Lower lobe of right lung (tissue), 2 donors: ENCODE measurements around the gene PAQR6. TPM values are rescaled to one million over a fixed set of nuclear protein-coding genes. Genes with fewer than 3 reads are reported as not detected.

Experiments
- ATAC-seq, 2 donors: fragments of 200-7000 bp; cut with Tn5 transposase; one replicate each; pipeline ENCODE4 v1.9.1; 2020 to 2022; ENCODE audit warnings: mild to moderate bottlenecking in 2 of 2, moderate library complexity in 2 of 2
- DNase-seq: peaks from one replicate; pipeline ENCODE4 v3.0.0-alpha.2; 2020
- H3K27ac ChIP-seq: fragments of 200-600 bp; one replicate; pipeline ENCODE4 v1.8.0; 2022
- H3K27me3 ChIP-seq: fragments of 200-600 bp; one replicate; pipeline ENCODE4 v1.8.0; 2022; ENCODE audit warnings: low read depth
- H3K36me3 ChIP-seq: fragments of 200-600 bp; one replicate; pipeline ENCODE4 v1.8.0; 2022; ENCODE audit warnings: mild to moderate bottlenecking
- H3K4me1 ChIP-seq: fragments of 200-600 bp; one replicate; pipeline ENCODE4 v1.8.0; 2022
- H3K4me3 ChIP-seq: fragments of 200-600 bp; one replicate; pipeline ENCODE4 v1.8.0; 2022; ENCODE audit warnings: mild to moderate bottlenecking
- H3K9me3 ChIP-seq: fragments of 200-600 bp; one replicate; pipeline ENCODE4 v1.8.0; 2022
- intact Hi-C: fragments of 100-400 bp; cut with DNase I; formaldehyde crosslinking; loops from one replicate; pipeline ENCODE4 v1.11.0; 2022
- total RNA-seq: library from RNA; stranded (reverse); fragmentation: NEBNext Ultra II Directional; extraction: Animal tissue kit (Norgen Biotek cat#: 25700); gene quantifications from one replicate; pipeline ENCODE4 v1.2.1, GENCODE V29; 2021
- TF ChIP-seq, protein P1 (sequence below): fragments of 200-600 bp; IDR thresholded peaks from one replicate; pipeline ENCODE4 v1.8.0; 2022; ENCODE audit warnings: antibody characterized with exemption, mild to moderate bottlenecking
- donor health status: DM: no; HTN: yes; CAD: no; lungs with severe emphysema.

PAQR6 gene
- total RNA-seq, 1 donor from 2014 or later: 2.3 TPM

DNA sequence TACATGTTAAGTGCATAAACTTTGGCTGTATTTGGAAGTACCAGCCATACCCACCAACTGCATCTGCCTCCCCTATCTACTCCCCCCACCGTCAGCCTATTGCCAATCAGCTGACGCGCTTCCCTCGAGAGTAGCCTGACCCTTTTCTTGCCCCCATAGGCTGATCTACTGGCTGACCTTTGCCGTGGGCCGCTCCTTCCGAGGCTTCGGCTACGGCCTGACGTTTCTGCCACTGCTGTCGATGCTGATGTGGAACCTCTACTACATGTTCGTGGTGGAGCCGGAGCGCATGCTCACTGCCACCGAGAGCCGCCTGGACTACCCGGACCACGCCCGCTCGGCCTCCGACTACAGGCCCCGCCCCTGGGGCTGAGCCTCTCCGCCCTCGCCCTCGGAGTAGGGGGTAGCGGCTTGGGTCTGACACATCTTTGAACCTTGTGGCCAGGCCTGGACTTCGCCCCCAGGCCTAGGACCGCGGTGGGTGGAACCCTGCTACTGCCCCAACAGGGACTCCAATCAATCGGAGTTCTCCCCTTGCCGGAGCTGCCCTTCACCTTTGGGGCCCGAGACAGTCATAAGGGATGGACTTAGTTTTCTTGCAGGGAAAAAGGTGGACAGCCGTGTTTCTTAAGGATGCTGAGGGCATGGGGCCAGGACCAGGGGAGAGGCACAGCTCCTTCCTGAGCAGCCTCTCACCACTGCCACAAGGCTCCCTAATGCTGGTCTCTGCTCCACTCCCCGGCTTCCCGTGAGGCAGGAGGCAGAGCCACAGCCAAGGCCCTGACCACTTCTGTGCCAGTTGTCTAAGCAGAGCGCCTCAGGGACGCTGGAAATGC, 43.6 kb upstream of the PAQR6 start:
- ATAC-seq (peak; percentile 94 to 95), DNase-seq (peak; percentile 93)
- Histone ChIP-seq H3K27ac (peak overlapping the region; percentile 58), H3K4me1 (peaks cover 22% of the 10 kb centered on the region), H3K9me3 (no peaks in the 10 kb centered on the region), H3K36me3 (peaks cover 23% of the 10 kb centered on the region), H3K4me3 (peak overlapping the region; percentile 49), H3K27me3 (no peaks in the 10 kb centered on the region)
- TF ChIP-seq, protein P1, sequence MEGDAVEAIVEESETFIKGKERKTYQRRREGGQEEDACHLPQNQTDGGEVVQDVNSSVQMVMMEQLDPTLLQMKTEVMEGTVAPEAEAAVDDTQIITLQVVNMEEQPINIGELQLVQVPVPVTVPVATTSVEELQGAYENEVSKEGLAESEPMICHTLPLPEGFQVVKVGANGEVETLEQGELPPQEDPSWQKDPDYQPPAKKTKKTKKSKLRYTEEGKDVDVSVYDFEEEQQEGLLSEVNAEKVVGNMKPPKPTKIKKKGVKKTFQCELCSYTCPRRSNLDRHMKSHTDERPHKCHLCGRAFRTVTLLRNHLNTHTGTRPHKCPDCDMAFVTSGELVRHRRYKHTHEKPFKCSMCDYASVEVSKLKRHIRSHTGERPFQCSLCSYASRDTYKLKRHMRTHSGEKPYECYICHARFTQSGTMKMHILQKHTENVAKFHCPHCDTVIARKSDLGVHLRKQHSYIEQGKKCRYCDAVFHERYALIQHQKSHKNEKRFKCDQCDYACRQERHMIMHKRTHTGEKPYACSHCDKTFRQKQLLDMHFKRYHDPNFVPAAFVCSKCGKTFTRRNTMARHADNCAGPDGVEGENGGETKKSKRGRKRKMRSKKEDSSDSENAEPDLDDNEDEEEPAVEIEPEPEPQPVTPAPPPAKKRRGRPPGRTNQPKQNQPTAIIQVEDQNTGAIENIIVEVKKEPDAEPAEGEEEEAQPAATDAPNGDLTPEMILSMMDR: no peak
- intact Hi-C loops: no loop called here

DNA sequence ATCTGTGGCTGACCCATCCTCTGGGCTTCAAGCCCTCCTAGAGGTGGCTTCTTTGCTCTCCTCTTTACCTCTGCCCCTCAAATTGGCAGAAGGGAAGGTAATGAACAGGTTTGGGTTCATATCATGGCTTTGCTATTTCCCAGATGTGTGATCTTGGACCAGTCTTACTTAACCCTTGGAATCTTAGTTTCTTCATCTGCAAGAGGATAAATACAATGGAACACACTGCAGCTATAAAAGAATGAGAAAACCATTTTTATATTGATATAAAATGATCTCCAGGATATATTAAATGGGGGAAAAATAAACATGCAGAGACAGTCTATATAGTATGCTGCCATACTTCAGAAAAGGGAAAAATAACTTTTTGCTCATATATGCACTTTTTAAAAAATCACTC, 42.0 kb upstream of the PAQR6 start:
- no peak for ATAC-seq
- Histone ChIP-seq H3K9me3 (no peaks in the 10 kb centered on the region), H3K27me3 (no peaks in the 10 kb centered on the region), H3K36me3 (peaks cover 23% of the 10 kb centered on the region), H3K27ac (no peak overlapping the region), H3K4me1 (peaks cover 13% of the 10 kb centered on the region), H3K4me3 (no peak overlapping the region)
- intact Hi-C loops: no loop called here
- no peak for DNase-seq
- TF ChIP-seq, protein P1: no peak

DNA sequence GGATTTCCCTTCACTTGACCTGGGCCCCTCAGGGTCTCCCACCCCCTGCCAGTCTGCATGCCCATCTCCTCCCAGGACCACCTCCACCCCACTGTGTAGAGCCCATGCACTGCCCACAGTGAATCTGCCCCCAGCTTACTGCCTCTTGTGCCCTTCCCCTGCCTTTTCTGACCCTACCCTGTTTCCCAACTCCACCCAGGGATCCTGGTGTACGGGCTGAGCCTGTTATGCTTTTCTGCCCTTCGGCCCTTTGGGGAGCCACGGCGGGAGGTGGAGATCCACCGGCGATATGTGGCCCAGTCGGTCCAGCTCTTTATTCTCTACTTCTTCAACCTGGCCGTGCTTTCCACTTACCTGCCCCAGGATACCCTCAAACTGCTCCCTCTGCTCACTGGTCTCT, 38.2 kb upstream of the PAQR6 start:
- intact Hi-C loops: no loop called here
- ATAC-seq (no peak), DNase-seq (no peak)
- H3K36me3 ChIP-seq: peaks cover 12% of the 10 kb centered on the region
- H3K27ac ChIP-seq: no peak overlapping the region
- H3K4me3 ChIP-seq: no peak overlapping the region
- peaks cover 21% of the 10 kb centered on the region for H3K4me1 ChIP-seq
- H3K27me3 ChIP-seq: no peaks in the 10 kb centered on the region
- TF ChIP-seq, protein P1: no peak
- H3K9me3 ChIP-seq: no peaks in the 10 kb centered on the region

DNA sequence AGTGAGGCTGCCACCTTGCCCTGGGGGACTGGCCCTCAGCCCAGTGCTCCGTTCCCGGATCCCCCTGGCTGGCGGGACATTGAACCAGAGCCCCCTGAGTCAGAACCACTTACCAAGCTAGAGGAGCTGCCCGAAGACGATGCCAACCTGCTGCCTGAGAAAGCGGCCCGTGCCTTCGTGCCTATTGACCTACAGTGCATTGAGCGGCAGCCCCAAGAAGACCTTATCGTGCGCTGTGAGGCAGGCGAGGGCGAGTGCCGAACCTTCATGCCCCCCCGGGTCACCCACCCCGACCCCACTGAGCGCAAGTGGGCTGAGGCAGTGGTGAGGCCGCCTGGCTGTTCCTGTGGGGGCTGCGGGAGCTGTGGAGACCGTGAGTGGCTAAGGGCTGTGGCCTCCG, 37.6 kb upstream of the PAQR6 start:
- Histone ChIP-seq H3K4me3 (no peak overlapping the region), H3K27ac (no peak overlapping the region), H3K27me3 (no peaks in the 10 kb centered on the region), H3K9me3 (no peaks in the 10 kb centered on the region), H3K4me1 (peaks cover 27% of the 10 kb centered on the region), H3K36me3 (peaks cover 12% of the 10 kb centered on the region)
- intact Hi-C loops: no loop called here
- DNase-seq (no peak), ATAC-seq (no peak)
- TF ChIP-seq, protein P1: no peak

DNA sequence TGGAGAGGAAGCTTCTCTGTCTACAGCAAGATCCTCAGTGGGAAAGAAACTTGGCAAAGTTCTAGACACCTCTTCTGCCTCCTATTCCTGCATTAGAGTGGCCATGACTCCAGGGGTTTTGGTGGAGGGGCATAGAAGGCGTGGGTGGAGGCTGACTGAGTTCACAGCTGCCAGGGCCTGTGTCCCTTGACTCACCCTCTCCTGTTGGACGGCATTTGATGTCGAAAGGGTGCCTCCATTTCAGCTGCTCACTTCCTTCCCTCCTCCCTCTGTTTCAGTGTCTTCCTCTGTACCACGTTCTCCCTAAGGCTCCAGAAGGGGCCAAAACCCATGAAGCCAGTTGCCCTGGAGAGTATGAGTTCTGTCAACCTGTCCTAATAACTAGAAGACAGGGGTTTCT, 36.9 kb upstream of the PAQR6 start:
- Histone ChIP-seq H3K27me3 (no peaks in the 10 kb centered on the region), H3K4me1 (peaks cover 27% of the 10 kb centered on the region), H3K4me3 (no peak overlapping the region), H3K36me3 (peaks cover 13% of the 10 kb centered on the region), H3K9me3 (no peaks in the 10 kb centered on the region), H3K27ac (no peak overlapping the region)
- DNase-seq (no peak), ATAC-seq (no peak)
- TF ChIP-seq, protein P1: no peak
- intact Hi-C loops: no loop called here
